HL-60 (cell line): ENCODE data around the gene TC2N.

Experiments used
- CTCF ChIP-seq: IDR thresholded peaks from one replicate; pipeline ENCODE4 v1.5.1; 2011; ENCODE audit warnings: low read length, control low read depth, inconsistent platforms; ENCODE audit not compliant: insufficient read depth
- POLR2AphosphoS5 ChIP-seq: IDR thresholded peaks from 2 replicates; pipeline ENCODE4 v1.6.1; 2012; ENCODE audit warnings: low read depth
- REST ChIP-seq: IDR thresholded peaks from 2 replicates; pipeline ENCODE4 v1.6.1; 2012; ENCODE audit warnings: low read depth; ENCODE audit not compliant: insufficient replicate concordance

GRCh38 chr14:91872517-91873470 lies 5.5 kb upstream of the TC2N start:
- TF ChIP-seq CTCF (no peak), POLR2AphosphoS5 (no peak), REST (no peak)
